Ishikawa (cell line): ENCODE data around the gene KCNQ1OT1.

Experiments
- CEBPB ChIP-seq: IDR thresholded peaks from 2 replicates; pipeline ENCODE4 v1.6.1; 2012
- CREB1 ChIP-seq: IDR thresholded peaks from 2 replicates; pipeline ENCODE4 v1.6.1; 2012; ENCODE audit warnings: low read depth
- EGR1 ChIP-seq: IDR thresholded peaks from 2 replicates; pipeline ENCODE4 v1.6.1; 2012
- EP300 ChIP-seq: IDR thresholded peaks from 2 replicates; pipeline ENCODE4 v1.6.1; 2012; ENCODE audit warnings: borderline replicate concordance
- FOXM1 ChIP-seq: IDR thresholded peaks from 2 replicates; pipeline ENCODE4 v1.6.1; 2012; ENCODE audit warnings: low read depth, borderline replicate concordance
- RAD21 ChIP-seq: IDR thresholded peaks from 2 replicates; pipeline ENCODE4 v1.6.1; 2012; ENCODE audit warnings: low read depth
- TAF1 ChIP-seq: IDR thresholded peaks from 2 replicates; pipeline ENCODE4 v1.6.1; 2012; ENCODE audit warnings: low read depth, mild to moderate bottlenecking
- TCF12 ChIP-seq: IDR thresholded peaks from 2 replicates; pipeline ENCODE4 v1.6.1; 2012; ENCODE audit warnings: low read depth
- TEAD4 ChIP-seq: IDR thresholded peaks from 2 replicates; pipeline ENCODE4 v1.6.1; 2012
- YY1 ChIP-seq: IDR thresholded peaks from 2 replicates; pipeline ENCODE4 v1.6.1; 2012; ENCODE audit warnings: low read depth
- ZBTB7A ChIP-seq: IDR thresholded peaks from 2 replicates; pipeline ENCODE4 v1.6.1; 2012; ENCODE audit warnings: low read depth
- TF ChIP-seq, protein P1 (sequence below): IDR thresholded peaks from 2 replicates; pipeline ENCODE4 v1.6.1; 2012
- TF ChIP-seq, protein P2 (sequence below): IDR thresholded peaks from 2 replicates; pipeline ENCODE4 v1.6.1; 2012; ENCODE audit warnings: low read depth, mild to moderate bottlenecking
- TF ChIP-seq, protein P3 (sequence below): IDR thresholded peaks from 2 replicates; pipeline ENCODE4 v1.6.1; 2012

DNA sequence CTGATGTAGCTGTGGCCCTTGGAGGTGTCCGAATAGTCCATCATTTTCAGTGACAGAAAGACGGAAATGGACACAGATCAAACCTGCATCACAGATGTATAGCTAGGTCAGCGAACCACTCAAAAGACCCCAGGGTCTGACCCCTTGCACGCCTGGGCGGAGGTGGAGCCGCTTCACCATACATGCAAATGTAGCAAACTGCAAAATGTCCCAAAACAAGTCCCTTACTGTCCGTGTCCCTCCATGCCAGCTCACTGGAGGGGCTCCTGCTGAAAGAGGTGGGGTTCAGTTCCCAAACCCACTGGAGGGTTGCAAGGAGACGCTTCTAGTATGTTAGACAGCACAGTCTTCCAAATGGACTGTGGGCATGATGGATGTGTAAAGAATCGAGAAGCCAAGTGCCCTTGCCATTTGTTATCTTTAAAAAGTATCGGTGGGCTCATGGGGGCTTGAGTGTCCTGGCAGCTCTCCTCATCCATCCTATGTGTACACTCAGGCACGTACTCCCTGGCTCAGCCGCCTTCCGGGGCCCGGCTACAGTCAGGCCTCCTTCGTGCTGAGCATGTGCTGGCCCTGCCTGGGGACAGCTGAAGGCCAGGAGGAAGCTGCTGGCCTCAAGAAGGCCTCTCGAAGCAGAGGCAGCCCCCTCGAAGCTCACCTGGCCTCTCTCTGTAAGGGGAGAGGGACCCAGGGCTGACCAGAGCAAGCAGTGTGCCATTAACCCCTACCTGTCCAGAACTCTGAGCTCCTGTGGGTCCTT lies 20.2 kb upstream of the KCNQ1OT1 start:
- TF ChIP-seq EP300 (no peak), CREB1 (no peak), YY1 (no peak), ZBTB7A (no peak), TEAD4 (no peak), RAD21 (no peak), TAF1 (no peak), CEBPB (no peak), TCF12 (no peak), FOXM1 (no peak), EGR1 (no peak)
- TF ChIP-seq, protein P1, sequence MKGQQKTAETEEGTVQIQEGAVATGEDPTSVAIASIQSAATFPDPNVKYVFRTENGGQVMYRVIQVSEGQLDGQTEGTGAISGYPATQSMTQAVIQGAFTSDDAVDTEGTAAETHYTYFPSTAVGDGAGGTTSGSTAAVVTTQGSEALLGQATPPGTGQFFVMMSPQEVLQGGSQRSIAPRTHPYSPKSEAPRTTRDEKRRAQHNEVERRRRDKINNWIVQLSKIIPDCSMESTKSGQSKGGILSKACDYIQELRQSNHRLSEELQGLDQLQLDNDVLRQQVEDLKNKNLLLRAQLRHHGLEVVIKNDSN = no peak
- TF ChIP-seq, protein P2, sequence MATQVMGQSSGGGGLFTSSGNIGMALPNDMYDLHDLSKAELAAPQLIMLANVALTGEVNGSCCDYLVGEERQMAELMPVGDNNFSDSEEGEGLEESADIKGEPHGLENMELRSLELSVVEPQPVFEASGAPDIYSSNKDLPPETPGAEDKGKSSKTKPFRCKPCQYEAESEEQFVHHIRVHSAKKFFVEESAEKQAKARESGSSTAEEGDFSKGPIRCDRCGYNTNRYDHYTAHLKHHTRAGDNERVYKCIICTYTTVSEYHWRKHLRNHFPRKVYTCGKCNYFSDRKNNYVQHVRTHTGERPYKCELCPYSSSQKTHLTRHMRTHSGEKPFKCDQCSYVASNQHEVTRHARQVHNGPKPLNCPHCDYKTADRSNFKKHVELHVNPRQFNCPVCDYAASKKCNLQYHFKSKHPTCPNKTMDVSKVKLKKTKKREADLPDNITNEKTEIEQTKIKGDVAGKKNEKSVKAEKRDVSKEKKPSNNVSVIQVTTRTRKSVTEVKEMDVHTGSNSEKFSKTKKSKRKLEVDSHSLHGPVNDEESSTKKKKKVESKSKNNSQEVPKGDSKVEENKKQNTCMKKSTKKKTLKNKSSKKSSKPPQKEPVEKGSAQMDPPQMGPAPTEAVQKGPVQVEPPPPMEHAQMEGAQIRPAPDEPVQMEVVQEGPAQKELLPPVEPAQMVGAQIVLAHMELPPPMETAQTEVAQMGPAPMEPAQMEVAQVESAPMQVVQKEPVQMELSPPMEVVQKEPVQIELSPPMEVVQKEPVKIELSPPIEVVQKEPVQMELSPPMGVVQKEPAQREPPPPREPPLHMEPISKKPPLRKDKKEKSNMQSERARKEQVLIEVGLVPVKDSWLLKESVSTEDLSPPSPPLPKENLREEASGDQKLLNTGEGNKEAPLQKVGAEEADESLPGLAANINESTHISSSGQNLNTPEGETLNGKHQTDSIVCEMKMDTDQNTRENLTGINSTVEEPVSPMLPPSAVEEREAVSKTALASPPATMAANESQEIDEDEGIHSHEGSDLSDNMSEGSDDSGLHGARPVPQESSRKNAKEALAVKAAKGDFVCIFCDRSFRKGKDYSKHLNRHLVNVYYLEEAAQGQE = no peak
- TF ChIP-seq, protein P3, sequence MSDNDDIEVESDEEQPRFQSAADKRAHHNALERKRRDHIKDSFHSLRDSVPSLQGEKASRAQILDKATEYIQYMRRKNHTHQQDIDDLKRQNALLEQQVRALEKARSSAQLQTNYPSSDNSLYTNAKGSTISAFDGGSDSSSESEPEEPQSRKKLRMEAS = no peak
